HG03025 (cell line): Measurements from ENCODE around the gene SKOR1.

Experiments
- ATAC-seq: cut with Tn5 transposase; IDR thresholded peaks from one replicate; pipeline ENCODE4 v1.9.1; 2021; ENCODE audit warnings: mild to moderate bottlenecking, moderate library complexity; ENCODE audit not compliant: unreplicated experiment, low FRiP score

SKOR1 gene

DNA sequence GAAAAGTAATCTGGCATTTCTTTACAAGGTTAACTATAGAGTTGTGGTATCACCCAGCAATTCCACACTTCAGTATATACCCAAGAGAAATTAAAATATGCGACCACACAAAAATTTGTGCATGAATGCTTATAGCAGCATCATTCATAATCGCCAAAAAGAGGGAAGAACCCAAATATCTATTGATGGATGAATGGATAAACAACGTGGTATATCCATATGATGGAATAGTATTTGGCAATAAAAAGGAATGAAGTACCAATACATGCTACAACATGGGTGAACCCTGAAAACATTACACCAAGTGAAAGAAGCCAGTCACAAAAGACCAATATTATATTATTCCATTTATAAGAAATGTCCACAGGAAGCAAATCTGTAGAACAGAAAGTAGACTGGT, 8.6 kb upstream of the SKOR1 start:
- ATAC-seq, result no peak

DNA sequence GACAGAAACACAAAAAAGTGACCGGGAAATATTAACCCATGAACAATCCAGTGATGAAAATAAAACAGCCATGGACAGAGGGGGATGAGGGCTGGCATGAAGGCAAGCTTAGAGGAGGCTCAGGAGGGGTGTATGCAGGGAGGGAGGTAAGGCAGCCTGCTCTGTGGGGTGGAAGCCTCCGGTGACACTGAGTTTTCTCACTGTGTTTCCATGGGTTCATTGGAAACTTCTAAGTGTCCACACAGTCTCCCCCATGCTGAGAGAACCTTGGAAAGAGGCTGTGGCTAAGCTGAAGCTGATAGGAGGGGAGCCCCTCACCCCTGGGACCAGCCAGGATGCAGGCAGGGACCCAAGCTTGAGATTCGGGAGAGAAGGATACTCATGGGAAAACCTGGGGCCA, 6.8 kb upstream of the SKOR1 start:
- ATAC-seq, result no peak

DNA sequence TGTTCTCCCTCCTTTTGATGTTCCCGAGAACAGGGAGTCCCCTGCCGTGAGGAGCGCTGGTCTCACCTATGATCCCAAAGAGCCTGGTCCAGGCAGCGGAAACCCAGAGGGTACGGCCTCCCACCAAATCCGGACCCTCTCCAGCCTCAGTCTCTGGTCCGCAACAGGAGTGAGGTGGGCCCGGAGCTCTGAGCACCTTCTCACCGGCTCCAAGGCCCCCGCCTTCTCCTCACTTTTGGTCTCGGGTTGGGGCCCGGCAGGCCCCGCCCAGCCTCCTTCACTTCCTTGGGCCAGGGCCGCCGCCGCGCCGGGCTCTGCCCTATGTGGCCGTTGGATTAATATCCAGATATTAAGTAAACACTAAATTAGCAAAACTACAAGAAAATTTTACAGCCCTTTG, 5.7 kb upstream of the SKOR1 start:
- no peak for ATAC-seq

DNA sequence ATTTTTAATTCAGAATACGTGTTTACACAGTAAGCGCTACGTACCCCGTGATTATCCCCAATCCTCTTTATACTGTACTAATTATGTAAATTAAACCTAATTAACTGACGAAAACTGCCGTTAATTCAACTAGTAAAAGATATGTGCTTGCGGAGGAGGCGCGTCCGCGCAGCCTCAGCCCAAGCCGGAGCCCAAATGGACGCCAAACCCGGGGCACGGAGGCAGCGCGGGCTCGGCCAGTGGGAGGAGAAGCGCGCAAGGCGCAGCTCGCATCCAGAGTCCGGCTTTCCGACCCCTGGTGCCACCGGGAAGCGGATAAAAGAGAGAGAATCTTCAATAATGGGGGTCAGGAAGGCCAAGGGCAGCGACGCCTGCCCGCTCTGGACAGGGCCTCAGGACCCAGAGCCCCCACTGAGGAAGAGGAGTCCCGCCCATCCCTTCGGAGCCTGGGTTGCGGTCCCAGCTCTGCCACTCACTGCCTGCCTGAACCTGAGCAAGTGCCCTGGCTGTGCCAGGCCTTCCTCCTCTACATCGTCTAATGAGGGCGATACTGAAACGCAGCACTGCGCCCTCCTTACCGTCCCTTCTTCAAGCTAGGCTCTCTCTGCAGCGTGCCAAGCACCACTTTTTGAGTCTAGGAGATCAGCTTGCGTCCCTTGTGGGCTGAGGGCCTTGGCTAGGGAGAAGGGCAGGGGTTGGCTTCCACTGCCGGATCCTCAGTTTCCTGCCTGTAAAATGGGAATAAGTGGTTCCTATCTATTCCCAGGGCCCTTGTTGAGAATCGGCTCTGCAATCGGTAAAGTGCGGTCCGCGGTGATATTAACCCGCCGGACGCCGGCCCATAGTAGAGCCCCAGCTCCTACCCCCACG, 5.0 kb upstream of the SKOR1 start:
- no peak for ATAC-seq

GRCh38 chr15:67820992-67821783, 4.1 kb upstream of the SKOR1 start:
- ATAC-seq, result no peak

GRCh38 chr15:67821784-67822440, 3.4 kb upstream of the SKOR1 start:
- no peak for ATAC-seq

DNA sequence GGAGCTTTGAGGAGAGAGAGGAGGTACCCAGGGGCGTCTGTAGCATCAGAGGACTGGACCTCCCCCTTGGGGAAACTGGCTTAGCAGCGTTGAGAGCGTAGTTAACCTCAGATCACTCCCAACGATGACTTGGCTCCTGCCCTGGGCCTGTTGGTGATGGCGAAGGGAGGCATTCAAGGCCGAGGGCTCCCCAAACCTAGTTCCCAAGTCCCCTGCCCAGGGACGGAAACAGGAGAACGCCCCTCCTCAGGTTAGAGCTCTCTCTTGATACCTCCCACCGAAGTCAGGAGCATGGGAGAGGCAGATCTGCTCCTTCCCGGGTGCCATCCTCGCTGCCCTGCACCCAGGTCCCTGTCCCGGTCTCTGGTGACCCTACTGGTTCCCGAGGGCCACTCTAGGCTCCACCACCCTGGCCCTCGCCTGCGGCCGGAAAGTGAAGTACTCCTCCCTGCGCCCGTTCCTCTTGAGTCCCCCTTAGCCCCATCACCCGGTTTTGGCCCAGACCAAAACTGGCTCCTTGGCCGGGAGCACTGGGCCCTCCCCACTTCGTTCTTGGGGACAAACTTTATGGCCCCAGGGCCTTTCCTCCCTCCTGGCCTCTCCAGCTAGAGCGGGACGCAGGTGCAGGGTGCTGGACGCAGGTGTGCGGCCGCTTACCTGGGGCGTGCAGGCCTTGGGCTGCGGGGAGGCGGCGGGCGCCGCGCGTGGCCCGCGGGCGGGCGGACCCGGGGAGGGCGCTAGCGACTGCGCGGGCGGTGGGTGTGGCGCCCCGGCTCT, 2.6 kb upstream of the SKOR1 start:
- ATAC-seq, result no peak

- ATAC-seq, result no peak
Measured at GRCh38 chr15:67823314-67824196, 1.8 kb upstream of the SKOR1 start.

DNA sequence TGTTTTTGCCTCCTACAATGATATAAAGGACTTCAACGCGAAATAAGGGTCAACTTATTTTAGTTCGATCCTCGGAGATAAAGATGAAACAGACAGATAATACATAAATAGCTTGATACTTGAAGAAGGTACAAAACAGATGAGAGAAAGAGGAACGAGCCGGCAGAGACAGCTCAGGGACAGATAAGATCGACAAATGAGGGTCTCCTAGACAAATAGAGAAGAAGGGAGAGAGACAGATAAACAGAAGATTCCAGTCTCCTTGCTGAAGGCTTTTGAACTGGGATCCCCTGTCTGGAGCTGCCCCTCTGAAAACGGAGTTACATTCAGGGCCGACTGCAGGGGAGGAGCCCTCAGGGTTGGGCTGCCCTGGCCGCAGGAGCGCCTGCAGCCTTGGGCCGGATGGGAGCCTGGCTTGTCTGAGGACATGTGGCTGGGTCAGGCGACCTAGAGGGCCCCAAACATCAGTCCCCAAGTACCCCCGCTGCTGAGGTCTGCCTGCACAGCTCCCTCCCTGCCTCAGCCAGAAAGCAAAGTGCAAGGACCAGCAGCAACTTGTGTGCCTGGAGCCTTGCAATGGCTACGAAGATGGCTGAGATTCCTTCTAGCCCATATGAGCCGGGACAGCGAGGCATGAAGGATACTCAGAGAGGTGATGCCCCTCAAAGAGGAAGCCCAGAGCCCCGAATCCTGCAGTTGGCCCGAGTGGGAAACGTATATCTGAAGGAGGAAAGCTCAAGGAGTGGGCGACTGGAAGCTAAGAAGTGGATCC, 926 bp upstream of the SKOR1 start:
- ATAC-seq, result no peak

DNA sequence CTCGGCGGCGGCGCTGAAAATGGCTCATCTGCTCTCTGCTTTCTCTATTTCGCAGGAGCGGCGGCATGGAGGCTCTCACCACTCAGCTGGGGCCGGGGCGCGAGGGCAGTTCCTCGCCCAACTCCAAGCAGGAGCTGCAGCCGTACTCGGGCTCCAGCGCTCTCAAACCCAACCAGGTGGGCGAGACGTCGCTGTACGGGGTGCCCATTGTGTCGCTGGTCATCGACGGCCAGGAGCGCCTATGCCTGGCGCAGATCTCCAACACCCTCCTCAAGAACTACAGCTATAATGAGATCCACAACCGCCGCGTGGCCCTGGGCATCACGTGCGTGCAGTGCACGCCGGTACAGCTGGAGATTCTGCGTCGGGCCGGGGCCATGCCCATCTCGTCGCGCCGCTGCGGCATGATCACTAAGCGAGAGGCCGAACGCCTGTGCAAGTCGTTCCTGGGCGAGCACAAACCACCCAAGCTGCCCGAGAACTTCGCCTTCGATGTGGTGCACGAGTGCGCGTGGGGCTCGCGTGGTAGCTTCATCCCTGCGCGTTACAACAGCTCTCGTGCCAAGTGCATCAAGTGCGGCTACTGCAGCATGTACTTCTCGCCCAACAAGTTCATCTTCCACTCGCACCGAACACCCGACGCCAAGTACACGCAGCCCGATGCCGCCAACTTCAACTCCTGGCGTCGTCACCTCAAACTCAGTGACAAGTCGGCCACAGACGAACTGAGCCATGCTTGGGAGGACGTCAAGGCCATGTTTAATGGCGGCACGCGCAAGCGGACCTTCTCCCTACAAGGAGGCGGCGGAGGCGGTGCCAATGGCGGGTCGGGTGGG, 790 bp downstream of the SKOR1 start:
- ATAC-seq, result no peak

DNA sequence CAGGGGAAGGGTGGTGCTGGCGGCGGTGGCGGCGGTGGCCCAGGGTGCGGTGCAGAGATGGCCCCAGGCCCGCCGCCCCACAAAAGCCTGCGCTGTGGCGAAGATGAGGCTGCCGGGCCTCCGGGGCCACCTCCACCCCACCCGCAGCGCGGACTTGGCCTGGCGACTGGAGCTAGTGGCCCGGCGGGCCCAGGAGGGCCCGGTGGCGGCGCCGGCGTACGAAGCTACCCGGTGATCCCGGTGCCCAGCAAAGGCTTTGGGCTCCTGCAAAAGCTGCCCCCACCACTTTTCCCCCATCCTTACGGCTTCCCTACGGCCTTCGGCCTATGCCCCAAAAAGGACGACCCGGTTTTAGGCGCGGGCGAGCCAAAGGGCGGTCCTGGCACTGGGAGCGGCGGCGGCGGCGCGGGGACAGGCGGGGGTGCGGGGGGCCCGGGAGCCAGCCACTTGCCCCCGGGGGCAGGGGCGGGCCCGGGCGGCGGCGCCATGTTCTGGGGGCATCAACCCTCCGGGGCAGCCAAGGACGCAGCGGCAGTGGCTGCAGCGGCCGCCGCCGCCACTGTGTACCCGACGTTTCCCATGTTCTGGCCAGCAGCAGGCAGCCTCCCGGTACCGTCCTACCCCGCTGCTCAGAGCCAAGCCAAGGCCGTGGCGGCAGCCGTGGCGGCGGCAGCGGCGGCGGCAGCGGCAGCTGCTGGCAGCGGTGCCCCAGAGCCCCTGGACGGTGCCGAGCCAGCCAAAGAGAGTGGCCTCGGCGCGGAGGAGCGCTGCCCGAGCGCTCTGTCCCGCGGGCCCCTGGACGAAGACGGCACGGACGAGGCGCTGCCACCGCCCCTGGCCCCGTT, 1.6 kb downstream of the SKOR1 start:
- no peak for ATAC-seq

- no peak for ATAC-seq
Measured at GRCh38 chr15:67827562-67828277, 2.4 kb downstream of the SKOR1 start.

GRCh38 chr15:67828278-67828968, 3.1 kb downstream of the SKOR1 start:
- ATAC-seq, result no peak

DNA sequence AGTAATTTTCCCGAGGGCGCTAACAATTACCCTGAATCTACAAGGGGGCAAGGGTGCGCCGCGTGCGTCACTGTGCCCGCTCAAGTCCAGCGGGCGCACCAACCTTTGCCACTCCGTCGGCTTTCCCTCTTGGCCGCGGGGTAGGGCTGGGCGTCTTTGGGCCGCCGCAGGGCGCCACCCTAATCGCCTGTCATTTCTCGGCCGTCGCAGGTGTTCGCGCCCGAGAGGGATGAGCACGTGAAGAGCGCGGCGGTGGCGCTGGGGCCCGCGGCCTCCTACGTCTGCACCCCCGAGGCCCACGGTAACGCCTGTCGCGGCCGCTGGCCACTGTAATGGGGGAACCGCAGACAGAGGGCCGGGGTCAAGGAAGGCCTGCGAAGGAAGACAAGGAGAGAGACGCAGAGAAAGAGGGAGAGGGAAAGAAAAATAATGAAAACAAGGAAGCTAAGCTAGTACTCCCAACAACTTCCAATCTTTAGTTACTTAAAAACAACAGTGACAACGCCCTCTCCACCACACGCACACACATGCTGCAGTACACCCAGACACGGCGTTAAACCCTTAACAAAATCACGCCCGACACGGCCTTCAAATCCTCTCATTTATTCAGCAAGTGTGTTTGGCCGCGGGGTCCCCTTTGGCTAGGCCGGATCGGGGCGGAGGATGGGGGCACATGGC, 3.8 kb downstream of the SKOR1 start:
- no peak for ATAC-seq
